GM12801 (cell line): Measurements from ENCODE around the gene TMUB2.

ENCODE experiments used
- CTCF ChIP-seq: IDR thresholded peaks from one replicate; pipeline ENCODE4 v1.5.1; 2011; ENCODE audit warnings: control low read depth; ENCODE audit not compliant: insufficient read length; ENCODE audit errors: extremely low read depth

The TMUB2 gene

DNA sequence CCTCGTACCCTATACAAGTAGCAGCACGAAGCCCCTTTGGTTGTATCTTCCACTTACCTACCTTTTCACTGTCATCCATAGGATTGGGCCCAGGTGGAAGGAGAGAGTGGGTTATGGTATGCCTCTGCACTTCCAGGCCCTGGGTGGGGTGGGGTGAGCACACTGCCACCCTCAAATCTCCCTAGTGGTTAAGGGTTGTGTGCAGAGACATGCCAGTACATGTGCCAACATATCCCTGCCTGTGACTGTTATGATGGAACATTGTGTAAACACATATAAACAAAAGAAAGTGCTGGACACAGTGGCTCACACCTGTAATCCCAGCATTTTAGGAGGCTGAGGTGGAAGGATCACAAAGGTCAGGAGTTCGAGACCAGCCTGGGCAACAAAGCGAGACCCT, 33.9 kb upstream of the TMUB2 start:
- no peak for TF ChIP-seq CTCF

DNA sequence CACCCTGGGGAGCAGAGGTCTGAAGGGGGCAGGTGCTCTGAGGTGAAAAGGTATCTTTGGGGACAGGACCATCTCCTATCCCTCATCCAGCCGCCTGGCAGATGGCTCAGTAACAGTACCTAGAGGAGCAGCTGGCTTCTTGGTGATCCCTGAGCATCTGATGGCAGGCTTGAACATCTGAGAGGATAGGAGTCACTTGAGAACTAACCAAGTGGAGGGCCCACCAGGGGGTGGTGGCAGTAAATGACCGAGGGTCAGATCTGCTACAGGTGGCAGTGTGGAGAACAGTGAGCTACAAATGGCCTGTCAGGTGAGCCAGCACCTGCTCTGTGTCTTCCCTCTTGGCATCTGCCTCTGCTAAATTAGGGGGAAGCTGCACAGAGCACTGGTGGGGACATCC, 31.3 kb upstream of the TMUB2 start:
- no peak for TF ChIP-seq CTCF

- TF ChIP-seq CTCF, result no peak
These were observed 27.1 kb upstream of the TMUB2 start for GRCh38 chr17:44159519-44160210.

DNA sequence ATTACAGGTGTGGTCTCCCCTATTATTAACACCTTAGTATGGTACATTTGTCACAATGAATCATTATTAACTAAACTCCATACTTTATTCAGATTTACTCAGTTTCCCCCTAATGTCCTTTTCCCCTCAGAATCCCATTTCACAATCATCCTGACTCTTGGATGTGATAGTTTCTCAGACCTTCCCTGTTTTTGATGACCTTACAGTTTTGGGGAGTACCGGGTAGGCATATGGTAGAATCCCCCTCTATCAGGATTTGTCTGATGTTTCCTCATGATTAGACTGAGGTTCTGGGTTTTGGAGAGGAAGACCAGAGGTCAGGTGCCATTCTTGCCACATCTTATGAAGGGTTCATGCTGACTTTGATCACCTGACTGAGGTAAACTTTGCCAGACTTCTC, 22.3 kb upstream of the TMUB2 start:
- no peak for TF ChIP-seq CTCF

- TF ChIP-seq CTCF, result no peak
These were observed 19.5 kb upstream of the TMUB2 start for GRCh38 chr17:44167181-44167861.

DNA sequence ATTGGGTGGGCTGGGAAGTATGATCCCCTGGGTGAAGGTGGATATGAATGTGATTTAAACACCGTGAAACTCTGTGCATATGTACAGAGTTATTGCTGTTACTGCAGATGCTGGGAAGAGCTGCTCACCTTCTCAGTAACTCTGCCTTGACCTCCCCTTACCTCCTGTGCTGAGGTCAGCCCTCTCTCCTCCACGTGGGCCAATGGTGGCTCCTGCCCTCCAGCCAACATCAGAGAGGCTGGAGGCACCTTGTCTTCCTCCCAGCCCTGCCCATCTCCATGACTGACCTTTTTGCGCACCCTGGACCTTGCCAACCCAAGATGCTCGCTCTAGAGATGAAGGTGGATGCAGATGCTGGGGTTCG, 16.7 kb upstream of the TMUB2 start:
- TF ChIP-seq CTCF, result no peak

- TF ChIP-seq CTCF, result no peak
These were observed 16.1 kb upstream of the TMUB2 start, which contains the start of gene ASB16 for GRCh38 chr17:44170499-44171201. Gene ASB16 (plus strand): TSS chr17:44170704. CDS start chr17:44170790, 86 bp downstream.
